ENCODE results near the gene CETN3.
"Not testable (repeated sequence)": the region's sequence is repeated elsewhere in the genome, so short reads cannot be mapped to it uniquely, and the experiment has no call there.

The CETN3 gene

DNA sequence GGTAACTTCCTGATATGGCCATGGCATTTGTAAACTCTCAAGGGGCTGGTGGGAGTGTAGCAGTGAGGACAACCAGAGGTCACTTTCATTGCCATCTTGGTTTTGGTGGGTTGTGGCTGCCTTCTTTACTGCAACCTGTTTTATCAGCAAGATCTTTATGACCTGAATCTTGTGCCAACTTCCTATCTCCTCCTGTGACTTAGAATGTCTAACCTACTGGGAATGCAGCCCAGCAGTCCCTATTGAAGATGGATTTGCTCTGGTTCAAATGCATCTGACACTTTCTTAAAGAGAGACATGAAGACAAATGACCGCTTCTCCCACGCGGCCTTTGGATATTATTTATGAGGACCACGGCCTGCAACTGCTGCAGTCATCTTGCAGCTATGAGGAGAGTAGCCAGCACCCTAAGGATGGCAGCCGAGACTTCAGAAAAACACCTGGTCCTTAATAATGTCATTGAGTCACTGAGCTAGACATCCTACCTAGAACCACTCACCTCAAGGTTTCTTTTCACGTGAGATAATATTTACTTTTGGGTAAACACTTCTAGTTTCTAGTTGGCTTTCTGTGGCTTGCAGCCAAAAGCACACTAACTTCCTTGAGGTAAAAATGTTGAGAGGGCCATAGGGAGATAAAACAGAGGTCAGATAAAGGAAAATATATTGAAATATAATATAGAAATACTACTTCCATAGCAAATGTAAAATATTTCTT is 28.2 kb downstream of the CETN3 start:
- no peak for DNase-seq

GRCh38 chr5:90379652-90380051 is 29.9 kb downstream of the CETN3 start:
- no peak for DNase-seq

- no peak for DNase-seq
Measured at GRCh38 chr5:90378752-90379151, 30.8 kb downstream of the CETN3 start.

- not testable (repeated sequence) for DNase-seq
Measured at GRCh38 chr5:90371269-90371668, 38.3 kb downstream of the CETN3 start.

- no peak for DNase-seq
Measured at GRCh38 chr5:90368454-90369246, 40.9 kb downstream of the CETN3 start.

DNA sequence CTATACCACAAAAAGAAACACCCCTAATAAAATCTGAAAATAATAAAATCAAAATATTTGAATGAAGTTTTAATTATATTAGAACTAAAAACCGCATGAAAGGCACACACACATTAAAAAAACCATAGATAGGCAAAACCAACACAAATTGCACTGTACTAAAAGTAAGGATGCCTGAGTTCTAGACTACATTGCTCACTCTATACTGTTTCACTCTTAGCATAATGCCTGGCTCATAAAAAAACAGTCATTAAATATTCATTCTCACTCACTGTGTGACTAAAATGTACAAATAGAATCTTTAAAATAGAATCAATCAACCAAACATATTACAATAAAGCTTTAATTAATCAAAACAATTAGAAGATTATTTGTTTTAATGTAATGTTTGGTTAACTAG is 41.7 kb downstream of the CETN3 start:
- no peak for DNase-seq

DNA sequence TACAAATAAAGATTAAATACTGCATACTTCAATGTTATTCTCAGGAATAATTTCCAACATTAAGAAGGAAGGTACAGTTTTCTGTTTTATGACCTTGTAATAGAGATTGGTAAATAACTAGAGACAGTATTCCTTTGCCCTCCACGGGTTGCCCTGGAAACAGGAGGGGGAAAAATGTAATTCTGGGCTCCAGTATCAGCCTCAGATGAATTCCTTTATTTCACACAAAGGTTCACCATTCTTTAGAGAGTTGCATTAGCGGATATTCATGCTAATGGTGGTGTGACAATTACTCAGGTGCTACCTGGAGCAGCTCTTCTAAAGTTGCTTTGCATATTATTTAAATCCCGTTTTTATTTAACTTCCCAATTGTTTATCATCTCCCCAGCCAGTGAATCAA is 42.6 kb downstream of the CETN3 start:
- DNase-seq: no peak

DNA sequence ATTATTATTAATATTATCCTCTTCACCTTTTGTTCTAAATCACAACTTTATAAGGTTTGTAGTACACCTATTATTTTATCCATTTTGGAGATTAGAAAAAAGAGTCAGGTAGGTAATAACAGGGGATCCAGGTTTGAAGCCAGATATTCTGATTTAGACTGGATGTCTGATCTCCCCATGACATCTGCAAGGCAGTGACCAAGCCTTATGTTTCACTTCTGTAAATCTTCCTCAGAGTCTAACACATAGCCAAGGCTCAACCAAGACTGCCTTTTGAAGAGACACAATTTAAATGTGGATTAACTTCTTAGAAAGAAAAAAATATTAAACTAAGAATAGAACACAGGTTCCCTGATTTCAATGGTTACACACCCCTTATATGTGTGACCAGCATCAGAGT is 44.2 kb downstream of the CETN3 start:
- DNase-seq: no peak

DNA sequence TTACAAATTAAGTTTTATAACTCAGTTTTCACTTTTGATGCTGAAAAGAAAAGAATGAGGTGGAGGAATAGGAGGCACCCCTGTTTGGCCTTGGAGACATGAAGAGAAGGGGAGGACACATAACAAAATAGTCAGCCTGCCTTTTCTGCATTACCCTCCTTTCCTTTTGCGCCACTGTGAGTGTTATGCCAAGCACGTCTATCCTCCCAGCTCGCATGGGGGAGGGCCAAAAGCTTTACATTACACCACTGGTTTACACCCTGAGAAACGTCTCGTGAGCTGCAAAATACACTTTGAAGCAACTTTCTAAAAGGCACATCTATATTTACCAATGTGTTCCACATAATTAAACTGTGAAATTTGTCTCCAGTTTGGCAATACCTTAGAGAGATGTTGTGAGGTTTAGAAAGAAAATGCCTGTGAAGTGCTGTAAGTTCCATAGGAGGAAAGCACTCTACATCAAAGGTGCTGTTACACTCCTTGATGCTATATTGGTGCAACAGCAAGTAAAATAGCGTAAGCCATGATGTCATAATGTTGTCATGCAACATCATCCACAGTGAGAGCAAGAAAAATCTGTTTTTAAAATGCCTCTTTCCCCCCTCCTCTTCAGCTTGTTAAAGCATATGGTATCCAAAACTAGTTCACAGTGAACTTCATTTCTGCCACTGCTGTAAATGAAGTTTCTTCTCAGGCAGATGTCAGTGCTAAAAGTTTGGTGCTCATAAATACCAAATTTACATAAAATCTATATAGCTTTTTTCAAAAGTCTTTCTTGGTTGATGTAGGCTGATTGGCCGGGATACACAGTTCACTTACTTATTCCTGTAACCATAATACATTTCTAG is 50.3 kb downstream of the CETN3 start:
- no peak for DNase-seq

DNA sequence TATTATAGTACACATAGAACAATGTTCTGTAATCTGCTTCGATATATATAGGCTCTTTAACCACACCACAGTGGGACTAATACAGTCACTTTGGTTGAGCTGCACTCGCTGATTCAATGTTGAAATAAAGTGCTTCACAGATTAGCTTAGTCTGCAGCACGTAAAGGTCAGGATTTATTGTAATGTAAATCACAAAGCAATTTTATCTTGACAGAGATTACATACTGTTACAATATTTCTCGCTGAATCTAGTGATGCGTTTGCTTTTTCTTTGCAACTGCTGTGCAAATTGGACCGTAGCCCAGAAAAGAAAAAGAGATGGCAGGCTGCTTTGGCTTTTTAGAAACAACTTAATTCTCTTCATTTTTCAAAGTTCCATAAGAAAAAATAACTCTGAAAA is 52.9 kb downstream of the CETN3 start:
- DNase-seq: no peak

GRCh38 chr5:90356176-90356575 is 53.4 kb downstream of the CETN3 start:
- no peak for DNase-seq

- no peak for DNase-seq
Measured at GRCh38 chr5:90355635-90356034, 53.9 kb downstream of the CETN3 start.

- no peak for DNase-seq
Measured at GRCh38 chr5:90353254-90353653, 56.3 kb downstream of the CETN3 start.

DNA sequence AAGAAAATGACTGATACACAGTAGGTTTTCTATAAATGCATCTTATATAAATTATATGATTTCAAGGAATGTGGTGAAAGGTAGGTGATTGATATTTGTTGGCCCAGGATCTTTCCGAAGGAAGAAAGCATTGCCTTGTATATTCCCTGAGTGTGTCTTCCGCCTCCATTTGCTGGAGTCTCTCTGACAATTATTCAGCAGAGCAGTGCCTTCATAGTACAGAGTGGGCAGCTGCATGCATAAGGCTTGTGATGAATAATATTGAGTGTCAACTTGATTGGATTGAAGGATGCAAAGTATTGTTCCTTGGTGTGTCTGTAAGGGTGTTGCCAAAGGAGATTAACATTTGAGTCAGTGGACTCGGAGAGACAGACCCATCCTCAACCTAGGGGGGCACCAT is 58.5 kb downstream of the CETN3 start:
- DNase-seq: no peak

GRCh38 chr5:90347462-90347861 is 62.1 kb downstream of the CETN3 start:
- no peak for DNase-seq

DNA sequence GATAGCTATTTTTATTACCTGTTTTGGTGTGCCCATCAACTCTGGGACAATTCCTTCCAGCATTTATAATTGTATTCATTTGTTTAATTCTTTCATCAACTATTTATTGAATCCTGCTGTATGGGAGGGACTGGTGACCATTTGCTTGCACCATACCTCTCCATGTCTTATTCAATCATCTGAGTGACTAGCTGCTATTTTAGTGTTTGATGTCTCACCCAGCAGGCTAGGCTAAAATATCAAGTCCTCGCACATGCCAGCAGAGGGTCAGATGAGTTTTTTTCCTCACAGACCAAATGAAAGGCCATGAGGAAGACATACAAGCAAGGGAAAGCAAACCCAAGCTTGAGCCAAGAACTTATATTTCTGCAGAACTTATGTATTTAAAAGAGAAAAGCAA is 63.9 kb downstream of the CETN3 start:
- DNase-seq: no peak

- no peak for DNase-seq
Measured at GRCh38 chr5:90344689-90345088, 64.9 kb downstream of the CETN3 start.

- not testable (repeated sequence) for DNase-seq
Measured at GRCh38 chr5:90343731-90344130, 65.8 kb downstream of the CETN3 start.

- no peak for DNase-seq
Measured at GRCh38 chr5:90342576-90342975, 67.0 kb downstream of the CETN3 start.

Measured in suppressor macrophage treated with lipopolysaccharide for 1 hour (primary cell).